ENCODE measurements around the gene AURKAIP1. TPM values are rescaled to one million over a fixed set of nuclear protein-coding genes. Genes with fewer than 3 reads are reported as not detected.

AURKAIP1 gene
- total RNA-seq, 4 donors from 2014 or later: 92.7 to 134 (median 123) TPM

DNA sequence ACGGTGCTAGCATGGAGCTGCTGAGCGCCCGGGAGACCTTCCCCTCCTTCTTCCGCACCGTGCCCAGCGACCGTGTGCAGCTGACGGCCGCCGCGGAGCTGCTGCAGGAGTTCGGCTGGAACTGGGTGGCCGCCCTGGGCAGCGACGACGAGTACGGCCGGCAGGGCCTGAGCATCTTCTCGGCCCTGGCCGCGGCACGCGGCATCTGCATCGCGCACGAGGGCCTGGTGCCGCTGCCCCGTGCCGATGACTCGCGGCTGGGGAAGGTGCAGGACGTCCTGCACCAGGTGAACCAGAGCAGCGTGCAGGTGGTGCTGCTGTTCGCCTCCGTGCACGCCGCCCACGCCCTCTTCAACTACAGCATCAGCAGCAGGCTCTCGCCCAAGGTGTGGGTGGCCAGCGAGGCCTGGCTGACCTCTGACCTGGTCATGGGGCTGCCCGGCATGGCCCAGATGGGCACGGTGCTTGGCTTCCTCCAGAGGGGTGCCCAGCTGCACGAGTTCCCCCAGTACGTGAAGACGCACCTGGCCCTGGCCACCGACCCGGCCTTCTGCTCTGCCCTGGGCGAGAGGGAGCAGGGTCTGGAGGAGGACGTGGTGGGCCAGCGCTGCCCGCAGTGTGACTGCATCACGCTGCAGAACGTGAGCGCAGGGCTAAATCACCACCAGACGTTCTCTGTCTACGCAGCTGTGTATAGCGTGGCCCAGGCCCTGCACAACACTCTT lies 42.8 kb downstream of the AURKAIP1 start:
- Histone ChIP-seq H3K27me3 (peaks cover 0 to 9% (median 0%) of the 10 kb centered on the region in 4 donors), H3K9me3 (no peaks in the 10 kb centered on the region), H3K4me1 (peaks cover 31 to 53% (median 33%) of the 10 kb centered on the region in 3 donors), H3K4me3 (no peak overlapping the region), H3K36me3 (peaks cover 18 to 40% (median 28%) of the 10 kb centered on the region in 3 donors), H3K27ac (peak overlapping the region in 1 of 4 donors; percentile 51)
- 18% methylated on average over 3 of the region's 57 CpGs; no CpG with 5 or more reads in 1 of the 2 donors for WGBS, 2 donors
- DNase-seq: no peak
- no peak for TF ChIP-seq POLR2A (IDR thresholded peaks at IDR 0.05)
- TF ChIP-seq, protein P1, sequence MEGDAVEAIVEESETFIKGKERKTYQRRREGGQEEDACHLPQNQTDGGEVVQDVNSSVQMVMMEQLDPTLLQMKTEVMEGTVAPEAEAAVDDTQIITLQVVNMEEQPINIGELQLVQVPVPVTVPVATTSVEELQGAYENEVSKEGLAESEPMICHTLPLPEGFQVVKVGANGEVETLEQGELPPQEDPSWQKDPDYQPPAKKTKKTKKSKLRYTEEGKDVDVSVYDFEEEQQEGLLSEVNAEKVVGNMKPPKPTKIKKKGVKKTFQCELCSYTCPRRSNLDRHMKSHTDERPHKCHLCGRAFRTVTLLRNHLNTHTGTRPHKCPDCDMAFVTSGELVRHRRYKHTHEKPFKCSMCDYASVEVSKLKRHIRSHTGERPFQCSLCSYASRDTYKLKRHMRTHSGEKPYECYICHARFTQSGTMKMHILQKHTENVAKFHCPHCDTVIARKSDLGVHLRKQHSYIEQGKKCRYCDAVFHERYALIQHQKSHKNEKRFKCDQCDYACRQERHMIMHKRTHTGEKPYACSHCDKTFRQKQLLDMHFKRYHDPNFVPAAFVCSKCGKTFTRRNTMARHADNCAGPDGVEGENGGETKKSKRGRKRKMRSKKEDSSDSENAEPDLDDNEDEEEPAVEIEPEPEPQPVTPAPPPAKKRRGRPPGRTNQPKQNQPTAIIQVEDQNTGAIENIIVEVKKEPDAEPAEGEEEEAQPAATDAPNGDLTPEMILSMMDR (IDR thresholded peaks at IDR 0.05): no peak
- intact Hi-C loops (cut with DNase I): no loop called here

DNA sequence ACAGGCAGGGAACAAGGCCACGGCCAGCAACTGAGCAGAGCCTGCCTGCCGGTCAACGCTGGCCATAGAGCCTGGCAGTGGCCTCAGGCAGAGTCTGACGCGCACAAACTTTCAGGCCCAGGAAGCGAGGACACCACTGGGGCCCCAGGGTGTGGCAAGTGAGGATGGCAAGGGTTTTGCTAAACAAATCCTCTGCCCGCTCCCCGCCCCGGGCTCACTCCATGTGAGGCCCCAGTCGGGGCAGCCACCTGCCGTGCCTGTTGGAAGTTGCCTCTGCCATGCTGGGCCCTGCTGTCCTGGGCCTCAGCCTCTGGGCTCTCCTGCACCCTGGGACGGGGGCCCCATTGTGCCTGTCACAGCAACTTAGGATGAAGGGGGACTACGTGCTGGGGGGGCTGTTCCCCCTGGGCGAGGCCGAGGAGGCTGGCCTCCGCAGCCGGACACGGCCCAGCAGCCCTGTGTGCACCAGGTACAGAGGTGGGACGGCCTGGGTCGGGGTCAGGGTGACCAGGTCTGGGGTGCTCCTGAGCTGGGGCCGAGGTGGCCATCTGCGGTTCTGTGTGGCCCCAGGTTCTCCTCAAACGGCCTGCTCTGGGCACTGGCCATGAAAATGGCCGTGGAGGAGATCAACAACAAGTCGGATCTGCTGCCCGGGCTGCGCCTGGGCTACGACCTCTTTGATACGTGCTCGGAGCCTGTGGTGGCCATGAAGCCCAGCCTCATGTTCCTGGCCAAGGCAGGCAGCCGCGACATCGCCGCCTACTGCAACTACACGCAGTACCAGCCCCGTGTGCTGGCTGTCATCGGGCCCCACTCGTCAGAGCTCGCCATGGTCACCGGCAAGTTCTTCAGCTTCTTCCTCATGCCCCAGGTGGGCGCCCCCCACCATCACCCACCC lies 43.7 kb downstream of the AURKAIP1 start, which contains the start of gene TAS1R3:
Gene TAS1R3 (plus strand): TSS at position 213 of the 898 bp plus-strand sequence. CDS start 66 bp downstream, at position 279.
- Histone ChIP-seq H3K36me3 (peaks cover 13 to 40% (median 22%) of the 10 kb centered on the region in 3 donors), H3K27me3 (peaks cover 0 to 9% (median 0%) of the 10 kb centered on the region in 4 donors), H3K27ac (peak within 1 kb of the TSS in 2 of 4 donors; percentile 37 to 44), H3K4me3 (peak within 1 kb of the TSS in 1 of 4 donors; percentile 0), H3K9me3 (no peaks in the 10 kb centered on the region), H3K4me1 (peaks cover 33 to 62% (median 37%) of the 10 kb centered on the region in 3 donors)
- intact Hi-C loops (cut with DNase I): no loop called here
- DNase-seq: no peak
- TF ChIP-seq, protein P1 (IDR thresholded peaks at IDR 0.05): peak in 1 of 6 experiments; percentile 5
- TF ChIP-seq POLR2A (IDR thresholded peaks at IDR 0.05): peak in 1 of 4 donors; percentile 29
- WGBS, 2 donors: 60 to 61% methylated on average over 4 to 7 of the region's 41 CpGs

DNA sequence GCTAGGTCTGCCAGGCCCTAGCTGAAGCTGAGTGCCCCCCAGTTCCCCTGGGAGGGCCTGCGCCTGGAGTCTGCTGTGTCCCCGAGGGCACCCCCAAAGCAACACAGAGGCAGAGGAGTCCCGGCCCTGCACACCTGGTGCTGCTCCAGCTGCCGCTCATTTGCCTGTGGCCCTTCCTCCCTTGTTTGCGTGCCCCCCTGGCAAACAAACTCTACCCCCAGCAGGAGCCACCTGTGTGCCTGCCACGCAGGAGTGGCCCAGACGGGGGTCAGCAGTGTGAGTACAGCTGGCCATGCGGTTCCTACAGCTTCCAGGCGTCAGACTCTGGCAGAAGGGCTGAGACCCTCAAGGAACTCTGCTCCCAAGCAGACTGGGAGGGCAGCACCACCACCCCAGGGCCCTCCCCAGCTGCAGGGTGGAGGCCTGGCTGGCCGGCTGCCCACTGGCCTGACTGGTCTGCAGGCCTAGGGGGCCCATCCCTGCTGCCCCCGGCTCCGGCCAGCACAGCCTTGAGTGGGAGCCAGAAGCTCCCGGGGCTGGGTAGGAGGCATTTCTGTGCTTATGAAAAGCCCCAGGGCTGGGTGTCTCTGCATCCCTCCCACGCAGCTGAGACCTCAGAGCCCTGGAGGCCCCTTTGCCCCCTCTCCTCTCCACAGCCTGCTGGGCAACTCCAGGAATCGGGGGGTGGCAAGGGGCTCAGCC lies 44.5 kb downstream of the AURKAIP1 start:
- H3K36me3 ChIP-seq: peaks cover 13 to 35% (median 16%) of the 10 kb centered on the region in 3 donors
- peaks cover 39 to 70% (median 45%) of the 10 kb centered on the region in 3 donors for H3K4me1 ChIP-seq
- no peaks in the 10 kb centered on the region for H3K9me3 ChIP-seq
- no peak for DNase-seq
- TF ChIP-seq, protein P1 (IDR thresholded peaks at IDR 0.05): no peak
- TF ChIP-seq POLR2A (IDR thresholded peaks at IDR 0.05): no peak
- 47% methylated on average over 5 of the region's 15 CpGs; no CpG with 5 or more reads in 1 of the 2 donors for WGBS, 2 donors
- H3K27ac ChIP-seq: peak overlapping the region in 2 of 4 donors; percentile 37 to 44
- peaks cover 0 to 9% (median 0%) of the 10 kb centered on the region in 4 donors for H3K27me3 ChIP-seq
- H3K4me3 ChIP-seq: peak overlapping the region in 1 of 4 donors; percentile 0
- intact Hi-C loops (cut with DNase I): no loop called here

DNA sequence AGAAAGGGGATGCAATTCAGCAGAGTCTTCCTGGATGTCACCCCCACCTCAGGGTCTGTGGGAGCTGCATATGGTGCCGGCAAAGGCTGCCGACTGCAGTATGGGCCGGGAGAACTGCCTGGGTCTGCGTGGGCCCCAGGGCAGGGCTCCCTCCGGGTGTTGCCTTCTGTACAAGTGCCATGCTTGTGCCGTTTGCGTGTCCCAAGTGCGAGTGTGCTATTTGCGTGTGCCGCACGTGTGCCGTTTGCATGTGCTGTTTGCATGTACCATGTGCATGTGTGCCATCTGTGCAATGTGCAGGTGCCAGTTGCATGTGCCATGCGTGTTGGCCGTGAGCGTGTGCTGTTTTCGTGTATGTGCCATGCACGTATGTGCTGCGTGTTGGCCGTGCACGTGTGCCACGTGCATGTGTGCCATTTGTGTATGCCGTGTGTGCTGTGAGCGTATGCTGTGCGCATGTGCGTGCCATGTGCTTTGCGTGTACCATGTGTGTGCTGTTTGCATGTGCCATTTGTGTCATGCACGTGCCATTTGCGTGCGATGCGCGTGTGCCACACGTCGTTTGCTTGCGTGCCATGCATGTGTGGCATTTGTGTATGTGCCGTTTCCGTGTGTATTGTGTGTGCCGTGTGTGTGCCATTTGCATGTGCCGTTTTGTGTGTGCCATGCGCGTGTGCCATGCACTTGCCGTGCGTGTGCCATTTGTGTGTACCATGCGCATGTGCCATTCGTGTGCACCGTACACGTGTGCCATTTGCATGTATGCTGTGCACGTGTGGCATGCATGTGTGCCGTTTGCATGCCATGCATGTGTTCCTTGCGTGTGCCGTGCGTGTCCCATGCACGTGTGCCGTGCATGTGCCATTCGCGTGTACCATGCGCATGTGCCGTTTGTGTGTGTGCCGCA lies 45.5 kb downstream of the AURKAIP1 start:
- peaks cover 0 to 9% (median 0%) of the 10 kb centered on the region in 4 donors for H3K27me3 ChIP-seq
- H3K4me3 ChIP-seq: no peak overlapping the region
- H3K4me1 ChIP-seq: peaks cover 44 to 72% (median 49%) of the 10 kb centered on the region in 3 donors
- intact Hi-C loops (cut with DNase I): no loop called here
- H3K36me3 ChIP-seq: peaks cover 13 to 30% (median 16%) of the 10 kb centered on the region in 3 donors
- no peak for DNase-seq
- WGBS, 2 donors: 91 to 93% methylated on average over 46 to 55 of the region's 58 CpGs
- TF ChIP-seq, protein P1 (IDR thresholded peaks at IDR 0.05): no peak
- TF ChIP-seq POLR2A (IDR thresholded peaks at IDR 0.05): no peak
- H3K9me3 ChIP-seq: no peaks in the 10 kb centered on the region
- H3K27ac ChIP-seq: no peak overlapping the region

Measured in esophagus squamous epithelium (tissue), 5 donors.